Kidney (tissue), 14 donors: Measurements from ENCODE around the gene UBASH3A. TPM values are rescaled to one million over a fixed set of nuclear protein-coding genes. Genes with fewer than 3 reads are reported as not detected.

Experiments
- DNase-seq, 5 donors: peaks; one replicate each; pipeline ENCODE4 v3.0.0-alpha.2; 2013 to 2020
- FAIRE-seq: peaks from 2 replicates; lab custom pipeline; 2012; peaks lifted over from hg19 to GRCh38; lab: Jason Lieb, UNC
- H3K27ac ChIP-seq, 2 donors: one replicate each; pipeline ENCODE4 v1.7.0; 2013; ENCODE audit warnings: low read depth in 2 of 2, low read length in 2 of 2, inconsistent platforms in 1 of 2
- H3K27me3 ChIP-seq: one replicate; pipeline ENCODE4 v1.7.1; 2013; ENCODE audit warnings: low read length, inconsistent platforms; ENCODE audit not compliant: control insufficient read depth, insufficient read depth
- H3K36me3 ChIP-seq, 3 donors: one replicate each; pipeline versions ENCODE4 v1.7.0 to v1.7.1; 2013; ENCODE audit warnings: low read length in 3 of 3, control low read depth in 1 of 3, inconsistent platforms in 1 of 3; ENCODE audit not compliant: insufficient read depth in 3 of 3, control insufficient read depth in 2 of 3
- H3K4me1 ChIP-seq, 3 donors: one replicate each; pipeline versions ENCODE4 v1.7.0 to v1.7.1; 2013; ENCODE audit warnings: low read length in 3 of 3, inconsistent platforms in 1 of 3, low read depth in 1 of 3; ENCODE audit not compliant: control insufficient read depth in 2 of 3, insufficient read depth in 2 of 3
- H3K4me3 ChIP-seq, 3 donors: one replicate each; pipeline versions ENCODE4 v1.7.0 to v1.8.1; 2013; ENCODE audit warnings: low read length in 3 of 3, control low read depth in 1 of 3, inconsistent platforms in 1 of 3
- H3K9ac ChIP-seq, 3 donors: one replicate each; pipeline versions ENCODE4 v1.7.0 to v1.7.1; 2013; ENCODE audit warnings: low read length in 3 of 3, control low read depth in 1 of 3, inconsistent platforms in 1 of 3
- H3K9me3 ChIP-seq, 3 donors: one replicate each; pipeline versions ENCODE4 v1.7.0 to v1.7.1; 2013; ENCODE audit warnings: low read length in 3 of 3, control low read depth in 1 of 3, inconsistent platforms in 1 of 3; ENCODE audit not compliant: control insufficient read depth in 2 of 3, insufficient read depth in 1 of 3
- CTCF ChIP-seq: IDR thresholded peaks from 3 replicates; pipeline ENCODE4 v1.5.1; 2012; ENCODE audit warnings: mild to moderate bottlenecking, moderate library complexity, borderline replicate concordance; ENCODE audit not compliant: insufficient read depth; ENCODE audit errors: extremely low read depth
- intact Hi-C: fragments of 100-400 bp; cut with DNase I; formaldehyde crosslinking; loops from one replicate; pipeline ENCODE4 v1.11.1; 2022
- polyA plus RNA-seq: library from polyadenylated mRNA; stranded (reverse); fragments of 350-450 nt; fragmentation: Illumina TruSeq; extraction: RNeasy Lipid Tissue Mini Kit (QIAGEN cat#74804); gene quantifications from one replicate; pipeline ENCODE4 v1.2.3, GENCODE V29; 2014; ENCODE audit warnings: low read depth, low replicate concordance; ENCODE audit not compliant: insufficient read depth
- total RNA-seq: library from RNA; stranded (reverse); fragmentation: NEBNext Ultra II Directional; extraction: Animal tissue kit (Norgen Biotek cat#: 25700); gene quantifications from one replicate; pipeline ENCODE4 v1.2.1, GENCODE V29; 2021
- donor health status: control.
- donor health status: control.
- donor health status: control.
- donor health status: control.
- donor health status: control.
- donor health status: DM: yes; HTN: yes; CAD: no.
- donor health status: Normal renal cell carcinoma (clear cell type).

Gene UBASH3A
- total and polyA plus RNA-seq, 2 donors from 2014 or later, result 2.7 TPM; not detected in 1

GRCh38 chr21:42376338-42376982 lies 27.2 kb upstream of the UBASH3A start:
- no peak for FAIRE-seq
- no peaks in the 10 kb centered on the region for H3K4me1 ChIP-seq
- H3K9ac ChIP-seq, result no peak overlapping the region
- no peaks in the 10 kb centered on the region for H3K27me3 ChIP-seq
- peak in 1 of 5 donors; percentile 65 for DNase-seq
- H3K36me3 ChIP-seq, result no peaks in the 10 kb centered on the region
- H3K9me3 ChIP-seq, result no peaks in the 10 kb centered on the region
- no peak overlapping the region for H3K27ac ChIP-seq
- no peak overlapping the region for H3K4me3 ChIP-seq
- intact Hi-C loops, result loop anchor here (10.0 kb wide), 1 partner anchor 132 kb away; no protein-coding TSS in a partner anchor
- no peak for TF ChIP-seq CTCF

DNA sequence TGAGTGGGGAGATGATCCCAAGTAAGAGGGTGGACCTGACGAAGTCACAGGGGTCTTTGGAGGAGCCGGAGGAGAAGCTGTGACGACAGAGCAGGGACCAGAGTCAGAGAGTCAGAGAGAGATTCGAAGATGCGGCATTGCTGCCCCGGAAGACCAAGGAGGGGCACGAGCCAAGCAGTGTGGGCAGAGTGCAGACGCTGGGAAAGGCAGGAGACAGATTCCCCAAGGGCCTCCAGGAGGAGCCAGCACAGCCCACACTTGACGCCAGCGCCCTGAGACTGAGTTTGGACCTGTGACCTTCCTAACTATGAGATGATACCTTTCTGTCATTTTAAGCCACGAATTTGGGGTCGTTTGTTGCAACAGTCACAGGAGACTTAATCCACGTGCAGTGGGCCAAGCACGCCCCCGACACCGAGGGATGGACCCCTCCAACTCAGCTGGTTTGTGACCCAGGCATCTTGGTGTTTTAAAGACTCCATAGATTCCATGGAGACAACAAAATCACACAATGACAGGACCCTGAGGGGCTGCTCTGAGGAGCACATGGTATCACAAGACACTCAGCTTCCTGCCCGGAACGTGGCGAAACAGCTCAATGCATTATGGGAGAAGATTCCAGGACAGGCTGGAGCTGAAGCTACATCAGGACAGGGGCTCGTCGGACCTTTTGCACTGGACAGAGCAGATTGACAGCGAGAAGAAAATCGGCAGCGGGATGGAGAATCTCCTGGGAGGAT lies 26.3 kb upstream of the UBASH3A start:
- no peak for FAIRE-seq
- Histone ChIP-seq H3K36me3 (no peaks in the 10 kb centered on the region), H3K4me1 (no peaks in the 10 kb centered on the region), H3K4me3 (no peak overlapping the region), H3K27ac (no peak overlapping the region), H3K9ac (no peak overlapping the region), H3K9me3 (peaks cover 0 to 6% (median 0%) of the 10 kb centered on the region in 3 donors), H3K27me3 (no peaks in the 10 kb centered on the region)
- intact Hi-C loops, result loop anchor here (10.0 kb wide), 1 partner anchor 133 kb away; no protein-coding TSS in a partner anchor
- DNase-seq, result peak in 1 of 5 donors; percentile 32
- no peak for TF ChIP-seq CTCF

DNA sequence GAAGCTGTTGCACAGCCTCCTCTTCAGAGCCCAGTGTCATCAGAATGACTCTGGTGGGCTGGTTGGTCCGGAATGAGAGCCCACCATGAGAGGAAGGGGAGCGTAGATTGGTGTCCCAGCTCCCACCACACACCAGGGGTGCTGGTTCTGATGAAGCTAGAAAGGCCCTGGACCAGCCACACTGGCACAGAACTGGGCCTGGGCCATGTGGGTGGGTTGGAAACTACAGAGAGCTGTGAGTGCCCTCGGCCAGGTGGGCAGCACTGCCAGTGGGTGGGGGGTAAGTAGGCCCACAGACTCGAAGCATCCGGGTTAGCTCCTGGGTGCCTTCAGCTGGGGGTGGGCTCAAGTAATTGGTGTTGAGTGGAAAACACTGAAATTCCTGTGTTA lies 25.8 kb upstream of the UBASH3A start:
- intact Hi-C loops, result loop anchor here (10.0 kb wide), 1 partner anchor 133 kb away; no protein-coding TSS in a partner anchor
- Histone ChIP-seq H3K9ac (no peak overlapping the region), H3K36me3 (no peaks in the 10 kb centered on the region), H3K4me3 (no peak overlapping the region), H3K4me1 (no peaks in the 10 kb centered on the region), H3K9me3 (peaks cover 0 to 6% (median 0%) of the 10 kb centered on the region in 3 donors), H3K27me3 (no peaks in the 10 kb centered on the region), H3K27ac (no peak overlapping the region)
- no peak for TF ChIP-seq CTCF
- DNase-seq (peak in 1 of 5 donors; percentile 37), FAIRE-seq (no peak)
